Kidney capillary endothelial cell (primary cell): Measurements from ENCODE around the gene C5orf24.
"Not testable (repeated sequence)": the region's sequence is repeated elsewhere in the genome, so short reads cannot be mapped to it uniquely, and the experiment has no call there.

ENCODE experiments used
- DNase-seq: peaks from one replicate; pipeline ENCODE4 v3.0.0-alpha.2; 2018; ENCODE audit warnings: low spot score

The C5orf24 gene

GRCh38 chr5:134857401-134857800 is 11.6 kb downstream of the C5orf24 start:
- DNase-seq = no peak

GRCh38 chr5:134864707-134865106 is 18.9 kb downstream of the C5orf24 start:
- DNase-seq = no peak

GRCh38 chr5:134873494-134873893 is 27.7 kb downstream of the C5orf24 start:
- no peak for DNase-seq

- DNase-seq = peak; percentile 87
Measured at GRCh38 chr5:134873987-134874830, 28.4 kb downstream of the C5orf24 start, which contains the start of gene TXNDC15. Gene TXNDC15 (plus strand): TSS chr5:134874371. CDS start chr5:134874428, 57 bp downstream.

GRCh38 chr5:134874831-134875655 is 29.3 kb downstream of the C5orf24 start:
- DNase-seq = peak; percentile 67

- DNase-seq = no peak
Measured at GRCh38 chr5:134877159-134877558, 31.4 kb downstream of the C5orf24 start.

GRCh38 chr5:134878403-134878802 is 32.6 kb downstream of the C5orf24 start:
- no peak for DNase-seq

- DNase-seq = no peak
Measured at GRCh38 chr5:134879456-134879855, 33.7 kb downstream of the C5orf24 start.

GRCh38 chr5:134880937-134881336 is 35.2 kb downstream of the C5orf24 start:
- not testable (repeated sequence) for DNase-seq

- not testable (repeated sequence) for DNase-seq
Measured at GRCh38 chr5:134881711-134882110, 35.9 kb downstream of the C5orf24 start.

GRCh38 chr5:134887593-134888159 is 41.9 kb downstream of the C5orf24 start:
- DNase-seq = no peak

- no peak for DNase-seq
Measured at GRCh38 chr5:134889335-134889734, 43.6 kb downstream of the C5orf24 start.

- DNase-seq = no peak
Measured at GRCh38 chr5:134891473-134891872, 45.7 kb downstream of the C5orf24 start.

- DNase-seq = no peak
Measured at GRCh38 chr5:134892282-134892681, 46.5 kb downstream of the C5orf24 start.

- DNase-seq = no peak
Measured at GRCh38 chr5:134892926-134893325, 47.2 kb downstream of the C5orf24 start.

GRCh38 chr5:134893748-134894505 is 48.2 kb downstream of the C5orf24 start:
- DNase-seq = no peak

GRCh38 chr5:134902071-134902801 is 56.5 kb downstream of the C5orf24 start:
- DNase-seq = peak; percentile 2

GRCh38 chr5:134904610-134905245 is 59.0 kb downstream of the C5orf24 start, which contains the start of gene PCBD2:
Gene PCBD2 (plus strand): TSS chr5:134905131. CDS start chr5:134905140, 9 bp downstream.
- peak; percentile 88 for DNase-seq

GRCh38 chr5:134905246-134905996 is 59.7 kb downstream of the C5orf24 start:
- DNase-seq = peak; percentile 75

GRCh38 chr5:134906811-134907210 is 61.0 kb downstream of the C5orf24 start:
- DNase-seq = no peak
